Eye (tissue), 1 donor: Measurements from ENCODE around the gene CDPF1.

Source experiments
- DNase-seq: peaks from one replicate; pipeline ENCODE4 v3.0.0-alpha.2; 2015

CDPF1 gene

GRCh38 chr22:46250035-46250782 is at the start of gene CDPF1:
Gene CDPF1, minus strand, starts transcription at chr22:46250293. Its CDS starts 2,009 bp downstream, at chr22:46248284.
- peak; percentile 92 for DNase-seq

GRCh38 chr22:46299101-46299500 is 49.0 kb upstream of the CDPF1 start:
- no peak for DNase-seq

DNA sequence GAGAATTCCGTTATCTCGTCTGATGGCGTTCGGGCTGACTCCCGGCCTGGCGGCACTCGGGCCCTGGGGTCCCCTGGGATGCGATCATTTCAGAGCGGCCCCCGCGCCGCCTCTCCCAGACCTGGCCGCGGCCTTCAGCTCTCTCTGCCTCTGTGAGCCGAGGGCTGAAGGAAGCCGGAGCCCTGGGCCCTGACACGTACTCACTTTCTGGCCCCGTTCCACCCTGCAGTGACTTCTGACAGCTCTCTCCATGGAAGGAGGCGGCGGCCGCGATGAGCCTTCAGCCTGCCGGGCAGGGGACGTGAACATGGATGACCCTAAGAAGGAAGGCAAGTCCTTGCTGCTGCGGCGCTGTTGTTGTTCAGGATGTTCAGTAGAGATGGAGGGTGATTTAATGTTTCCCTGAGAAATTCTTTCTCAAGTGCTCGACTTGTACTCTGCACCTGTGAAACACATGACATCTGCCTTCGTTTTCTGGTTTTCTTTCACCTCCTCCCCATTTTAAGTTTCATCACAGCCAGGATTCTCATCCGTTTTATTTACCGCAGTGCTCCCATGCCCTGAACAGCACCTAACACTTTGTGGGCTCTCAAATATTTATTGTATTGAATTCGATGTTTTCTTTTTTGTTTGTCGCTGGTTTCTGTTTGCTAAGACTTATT is 47.2 kb upstream of the CDPF1 start:
- DNase-seq, result no peak

DNA sequence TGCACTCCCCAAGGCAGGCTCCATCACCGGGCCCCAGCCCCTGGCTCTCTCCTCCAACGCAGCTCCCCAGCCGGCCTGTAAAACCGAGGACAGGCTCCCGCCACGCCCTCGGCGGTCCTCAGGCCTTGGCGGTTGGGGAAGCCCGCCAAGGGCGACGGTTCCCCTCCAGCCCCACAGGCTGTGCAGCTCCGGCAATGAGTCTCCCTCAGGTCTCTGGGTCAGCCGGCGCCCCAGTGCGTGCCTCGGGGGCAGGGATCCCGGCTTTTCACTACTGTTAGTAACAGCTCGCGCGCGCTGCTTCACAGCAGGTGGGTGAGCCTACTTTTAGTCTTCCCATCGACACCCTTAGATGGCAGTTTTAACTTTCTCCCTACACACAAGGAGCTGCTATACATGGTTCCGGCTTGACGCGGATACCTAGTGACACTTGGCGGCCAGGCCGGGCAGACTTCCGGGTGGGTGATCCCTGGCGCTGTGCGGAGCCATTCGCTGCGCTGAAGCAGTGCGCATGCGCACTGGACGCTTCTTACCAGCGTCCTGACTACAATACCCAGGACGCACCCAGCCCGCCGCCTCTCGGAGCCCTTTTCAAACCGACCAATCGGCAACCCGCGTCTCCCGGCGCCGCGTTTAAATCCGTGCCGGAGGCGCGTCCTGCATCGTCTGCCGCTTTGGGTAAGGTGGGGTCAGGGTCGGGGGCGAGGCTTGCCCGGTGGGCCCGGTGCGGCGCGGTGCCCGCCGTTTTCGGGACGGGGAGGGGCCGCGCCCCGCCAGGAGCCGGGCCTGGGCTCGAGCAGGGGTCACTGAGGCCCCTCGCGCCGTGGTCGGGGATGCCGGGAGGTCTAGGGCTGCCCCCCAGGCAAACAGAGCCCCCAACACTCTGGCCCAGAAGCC is 46.4 kb upstream of the CDPF1 start, which contains the start of gene GTSE1:
TSS of gene GTSE1 (plus strand) at position 614 of the 894 bp plus-strand sequence. CDS start 531 bp downstream, outside the sequence.
- peak; percentile 99 for DNase-seq

- DNase-seq, result no peak
These were observed 45.3 kb upstream of the CDPF1 start for GRCh38 chr22:46295277-46295971.

DNA sequence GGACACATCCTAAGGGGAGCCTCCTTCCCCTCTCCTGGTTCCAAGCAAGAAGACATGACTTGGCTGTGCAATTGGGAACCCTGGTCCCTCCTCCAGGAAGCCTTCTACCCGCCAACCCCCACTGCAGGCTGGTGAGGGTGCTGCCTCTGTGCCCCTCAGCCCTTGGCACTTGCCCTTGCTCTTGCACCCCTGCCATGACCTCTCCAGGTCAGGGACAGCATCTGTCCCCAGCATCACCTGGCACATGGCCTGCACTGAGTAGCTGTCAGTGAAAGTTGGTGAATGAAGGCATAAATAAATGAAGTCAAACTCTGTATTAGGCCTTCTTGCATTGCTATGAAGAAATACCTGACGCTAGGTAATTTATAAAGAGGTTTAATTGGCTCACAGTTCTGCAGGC is 44.7 kb upstream of the CDPF1 start:
- no peak for DNase-seq

GRCh38 chr22:46293577-46294260 is 43.6 kb upstream of the CDPF1 start:
- DNase-seq, result no peak

DNA sequence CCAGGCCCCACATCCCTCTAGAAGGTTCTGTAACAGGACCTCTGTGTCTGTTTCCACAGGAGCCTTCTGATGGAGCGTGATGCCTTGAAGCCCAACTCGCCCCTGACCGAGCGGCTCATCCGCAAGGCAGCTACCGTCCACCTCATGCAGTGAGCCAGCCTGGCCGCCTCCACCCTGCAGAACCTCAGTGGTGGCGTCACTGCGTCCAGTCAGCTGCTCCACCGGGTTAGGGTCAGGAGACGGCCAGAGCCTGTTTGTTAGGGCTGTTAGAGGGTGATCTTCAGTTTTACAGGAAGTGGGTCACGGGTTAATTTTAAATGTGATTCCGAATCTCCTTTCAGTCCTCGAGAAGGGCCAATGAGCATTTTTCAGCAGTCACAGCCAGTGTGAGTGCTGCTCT is 42.6 kb upstream of the CDPF1 start:
- no peak for DNase-seq

GRCh38 chr22:46292173-46292572 is 42.1 kb upstream of the CDPF1 start:
- DNase-seq, result no peak

DNA sequence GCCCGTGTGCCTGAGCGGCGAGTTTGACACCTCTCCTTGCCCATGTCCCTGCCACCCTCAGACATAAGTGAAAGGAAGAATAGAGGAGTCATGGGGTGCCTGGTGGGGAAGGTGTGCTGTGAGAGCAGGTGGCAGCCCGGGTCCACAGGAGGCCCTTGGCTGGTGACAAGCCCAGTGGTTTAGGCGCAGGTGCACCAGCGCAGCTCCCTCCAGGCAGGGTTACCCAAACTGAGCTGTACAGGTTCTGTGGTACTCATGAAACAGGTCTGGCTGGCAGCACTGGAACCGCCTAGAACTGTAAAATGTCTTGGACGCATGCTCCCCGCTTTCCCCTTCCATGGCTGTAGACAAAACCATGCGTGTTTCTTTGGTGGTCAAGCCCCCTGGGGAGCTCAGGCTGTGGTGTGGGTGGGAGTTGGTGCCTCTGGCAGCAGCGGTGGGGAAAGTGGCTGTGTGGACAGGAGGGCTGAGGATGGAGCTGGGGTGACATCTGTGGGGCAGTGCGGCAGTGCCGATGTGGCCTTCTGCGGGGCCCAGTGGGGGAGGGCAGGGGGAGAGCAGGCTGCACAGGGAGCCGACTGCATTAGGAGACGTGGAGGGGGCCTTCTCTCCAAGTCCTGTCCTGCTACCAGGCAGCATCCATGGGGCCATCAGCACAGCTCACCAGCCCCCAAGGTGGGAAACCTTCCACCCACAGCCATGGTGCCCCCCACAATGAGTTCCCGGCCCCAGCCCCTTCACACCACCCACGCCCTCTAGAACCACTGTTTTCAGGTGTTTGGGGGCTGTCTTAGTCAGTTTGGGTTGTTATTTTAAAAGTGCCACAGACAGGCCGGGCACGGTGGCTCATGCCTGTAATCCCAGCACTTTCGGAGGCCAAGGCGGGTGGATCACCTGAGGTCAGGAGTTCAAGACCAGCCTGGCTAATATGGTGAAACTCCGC is 41.0 kb upstream of the CDPF1 start:
- DNase-seq, result no peak

DNA sequence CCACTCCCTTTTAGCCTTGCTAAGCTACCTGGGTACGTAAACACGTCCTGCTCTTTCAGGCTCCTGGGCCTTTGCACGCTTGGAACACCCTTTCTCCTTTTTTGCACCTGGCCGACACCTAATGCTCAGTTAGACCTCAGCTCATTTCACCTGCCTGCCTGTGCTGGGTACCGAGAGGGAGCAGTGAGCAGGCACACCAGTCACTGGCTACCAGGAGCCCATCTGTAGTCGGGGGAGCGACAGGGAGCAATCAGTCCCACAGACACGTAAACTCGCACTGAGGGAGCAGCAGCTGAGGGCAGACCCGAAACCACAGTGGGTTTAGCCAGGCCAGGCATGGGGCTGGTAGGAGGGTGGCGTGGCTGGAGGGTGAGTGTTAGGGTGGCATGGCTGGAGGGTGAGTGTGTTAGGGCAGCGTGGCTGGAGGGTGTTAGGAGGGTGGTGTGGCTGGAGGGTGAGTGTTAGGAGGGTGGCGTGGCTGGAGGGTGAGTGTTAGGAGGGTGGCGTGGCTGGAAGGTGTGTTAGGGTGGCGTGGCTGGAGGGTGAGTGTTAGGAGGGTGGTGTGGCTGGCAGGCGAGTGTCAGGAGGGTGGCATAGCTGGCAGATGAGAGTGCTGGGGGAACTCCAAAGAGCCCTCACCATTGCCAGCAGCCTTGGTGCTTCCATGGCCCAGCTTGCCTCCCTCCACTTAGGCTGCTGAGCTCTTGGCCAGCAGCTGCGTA is 40.2 kb upstream of the CDPF1 start:
- DNase-seq, result no peak

DNA sequence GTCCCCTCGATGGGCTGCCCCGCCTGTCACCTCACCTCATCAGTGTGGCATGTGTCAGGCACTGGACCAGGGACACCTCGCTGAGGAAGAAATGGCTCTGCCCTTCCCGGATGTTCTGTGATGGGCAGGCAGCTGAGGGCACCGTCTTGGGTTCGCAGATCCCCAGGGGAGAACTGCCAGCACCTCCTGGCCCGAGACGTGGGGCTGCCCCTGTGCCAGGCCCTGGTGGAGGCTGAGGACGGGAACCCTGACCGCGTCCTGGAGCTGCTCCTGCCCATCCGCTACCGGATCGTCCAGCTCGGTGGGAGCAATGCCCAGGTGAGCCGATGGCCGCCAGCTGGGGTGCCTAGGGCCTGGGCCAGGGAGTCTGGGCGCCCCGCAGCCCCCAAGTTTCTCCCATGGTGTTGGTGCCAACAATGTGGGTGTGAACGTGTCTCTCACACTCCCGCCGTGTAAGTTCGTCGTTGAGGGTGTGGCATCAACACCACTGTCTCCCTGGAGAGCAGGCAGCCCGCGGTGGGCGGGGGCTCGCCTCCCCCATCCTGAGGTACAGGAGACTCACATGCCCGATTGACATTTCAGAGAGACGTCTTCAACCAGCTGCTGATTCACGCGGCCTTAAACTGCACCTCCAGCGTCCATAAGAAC is 39.3 kb upstream of the CDPF1 start:
- no peak for DNase-seq

GRCh38 chr22:46288846-46289243 is 38.8 kb upstream of the CDPF1 start:
- DNase-seq, result no peak

DNA sequence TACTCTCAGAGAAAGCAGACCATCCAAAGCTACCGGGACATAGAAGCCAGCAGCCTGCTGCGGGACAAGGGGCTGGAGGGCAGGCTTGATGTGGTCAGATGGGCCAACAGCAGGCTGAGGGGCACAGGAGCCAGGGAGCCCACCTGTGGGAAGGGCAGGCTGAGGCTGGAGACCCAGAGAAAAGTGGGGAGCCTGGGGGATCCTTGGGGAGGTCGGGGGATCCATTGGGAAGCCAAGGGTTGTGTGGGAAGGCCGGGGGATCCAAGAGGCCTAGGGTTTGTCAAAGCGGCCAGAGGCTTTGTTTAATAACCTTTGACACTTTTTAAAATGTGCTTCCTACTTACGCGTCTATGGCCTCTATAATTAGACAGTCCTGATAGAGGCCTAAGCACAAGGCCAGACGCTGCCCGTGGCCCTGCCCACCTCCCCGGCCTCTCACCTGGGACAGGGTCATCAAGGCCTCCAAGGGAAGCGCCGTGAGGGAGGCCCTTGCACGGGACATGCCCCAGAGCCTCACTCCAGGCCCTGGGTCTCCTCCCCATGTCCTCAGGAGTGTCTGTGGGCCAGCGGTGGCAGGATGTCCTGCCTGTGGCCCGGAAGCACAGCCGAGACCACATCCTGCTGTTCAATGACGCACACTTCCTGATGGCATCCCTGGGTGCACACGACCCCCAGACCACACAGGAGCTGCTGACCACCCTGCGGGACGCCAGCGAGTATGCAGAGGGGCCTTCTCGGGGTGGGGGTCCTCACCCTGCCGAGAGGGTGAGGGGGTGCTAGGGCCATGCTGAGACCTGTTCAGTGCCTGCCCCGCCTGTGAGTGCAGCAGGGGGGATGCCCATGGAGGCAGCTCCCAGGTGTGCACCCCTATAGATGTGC is 38.0 kb upstream of the CDPF1 start:
- no peak for DNase-seq

DNA sequence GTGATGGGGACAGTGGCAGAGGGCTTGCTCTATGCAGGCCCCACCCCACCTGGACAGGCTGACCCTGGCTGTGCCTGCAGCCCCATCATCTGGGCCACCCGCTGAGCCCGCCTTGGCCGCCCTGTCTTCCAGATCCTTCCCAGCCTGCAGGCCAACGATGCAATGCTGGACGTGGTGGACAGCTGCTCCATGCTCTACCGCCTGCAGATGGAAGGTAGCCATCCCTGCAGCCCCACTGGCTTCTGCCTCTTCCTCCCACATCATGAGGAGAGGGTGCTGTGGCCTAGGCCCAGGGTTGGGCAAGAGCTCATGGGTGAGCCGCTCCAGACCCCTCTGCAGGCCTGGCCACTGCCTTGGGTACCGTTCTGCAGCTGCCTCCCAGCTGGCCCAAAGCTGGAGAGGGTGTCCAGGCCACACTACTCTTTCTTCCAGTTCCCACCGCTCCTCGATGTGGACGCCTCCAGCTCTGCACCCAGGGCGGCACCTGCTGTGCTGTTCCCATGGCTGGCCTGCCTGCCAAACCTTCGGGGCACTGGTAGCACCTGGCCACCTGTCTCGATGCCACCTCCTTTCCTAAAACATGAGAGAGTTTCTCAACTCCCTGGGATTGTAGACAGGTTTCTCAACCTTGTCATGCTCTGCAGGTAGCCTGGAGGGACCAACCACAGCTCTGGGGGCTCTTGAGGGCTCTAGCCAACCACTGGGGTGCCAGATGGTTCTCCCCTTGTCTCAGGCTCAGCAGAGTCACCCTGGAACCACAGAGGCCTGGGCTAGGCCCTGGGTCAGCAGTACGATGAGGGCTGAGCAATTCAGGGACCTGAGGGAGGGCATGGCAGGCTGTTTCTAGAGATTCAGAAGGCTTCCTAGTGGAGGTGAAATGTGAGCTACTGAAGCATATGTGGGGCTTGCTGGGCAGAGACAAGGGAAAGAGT is 37.1 kb upstream of the CDPF1 start:
- DNase-seq, result no peak

DNA sequence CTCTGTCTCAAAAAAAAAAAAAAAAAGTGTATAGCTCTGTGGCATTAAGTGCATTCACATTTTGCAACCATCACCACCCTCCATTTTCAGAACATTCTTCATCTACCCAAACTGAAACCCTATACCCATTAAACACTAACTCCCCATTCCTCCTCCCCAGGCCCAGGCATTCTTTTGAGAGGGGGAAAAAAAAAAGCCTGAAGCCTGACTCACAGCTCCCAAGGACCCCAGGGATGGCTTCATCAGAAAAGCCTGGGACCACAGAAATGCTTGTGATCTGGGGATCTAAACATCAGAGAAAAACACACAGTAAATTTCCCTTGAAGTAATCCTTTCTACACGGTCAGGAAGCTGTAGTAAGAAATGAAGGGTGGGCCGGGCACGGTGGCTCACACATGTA is 35.9 kb upstream of the CDPF1 start:
- no peak for DNase-seq

DNA sequence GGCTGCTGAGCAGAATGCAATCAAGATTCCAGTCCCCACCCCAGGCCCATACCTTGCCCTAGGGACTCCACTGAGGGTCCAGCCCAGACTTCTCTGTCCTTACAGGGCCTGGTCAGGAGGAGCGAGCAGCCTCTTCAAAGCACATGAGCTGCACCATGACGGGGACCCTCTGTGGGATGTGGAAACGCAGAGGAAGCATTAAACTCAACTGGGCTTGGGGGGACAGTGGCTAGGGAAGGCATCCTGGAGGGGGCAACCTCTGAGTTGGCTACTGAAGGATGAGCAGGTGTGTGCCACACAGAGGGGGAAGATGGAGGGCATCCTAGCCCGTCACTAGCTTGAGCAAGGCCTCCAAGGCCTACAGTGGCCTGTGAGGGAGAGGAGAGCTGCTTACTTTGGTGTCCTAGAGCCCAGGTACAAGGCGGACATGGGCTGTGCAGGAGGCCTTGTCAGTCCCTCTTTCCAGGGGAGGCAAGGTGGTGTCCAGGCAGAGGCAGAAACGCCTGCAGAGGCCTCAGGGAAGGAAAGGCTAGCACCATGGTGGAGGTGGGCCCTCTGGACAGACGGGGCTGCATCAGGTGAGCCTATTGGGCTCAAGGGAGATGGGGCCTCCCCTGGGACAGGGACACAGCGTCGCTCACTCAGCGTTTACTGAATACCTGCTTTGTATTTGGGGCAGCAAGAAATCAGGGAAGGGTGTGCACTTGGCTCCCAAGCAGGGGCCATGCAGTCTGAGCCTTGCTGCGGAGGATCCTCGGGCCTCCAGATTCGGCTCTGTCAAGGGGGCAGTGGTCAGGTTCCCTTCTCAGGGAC is 32.0 kb upstream of the CDPF1 start:
- DNase-seq, result no peak
